ENCODE measurements around the gene STARD10. TPM values are rescaled to one million over a fixed set of nuclear protein-coding genes. Genes with fewer than 3 reads are reported as not detected.

STARD10 gene
- total RNA-seq (100 to 1,000 TPM; 130 to 202 TPM), polyA plus RNA-seq (ENCODE audit: insufficient read depth, low read depth, low replicate concordance) (379 TPM)
- long read RNA-seq, donor 1, transcript STARD10-210 (7 exons, 1,100 nt): major isoform, 7 of 11 reads
- long read RNA-seq, donor 1, partial matches to known transcripts: 0 of 11 reads
- long read RNA-seq, donor 1, other reads (novel, unspliced or antisense): 0 of 11 reads
- long read RNA-seq, donor 2, partial matches to known transcripts: 0 of 5 reads
- long read RNA-seq, donor 2, other reads (novel, unspliced or antisense): 0 of 5 reads

GRCh38 chr11:72793425-72794367 lies at the start of gene STARD10:
TSS of gene STARD10 (minus strand) at chr11:72794047. CDS start at chr11:72781181, 12,866 bp downstream.
- TF ChIP-seq, protein P1, sequence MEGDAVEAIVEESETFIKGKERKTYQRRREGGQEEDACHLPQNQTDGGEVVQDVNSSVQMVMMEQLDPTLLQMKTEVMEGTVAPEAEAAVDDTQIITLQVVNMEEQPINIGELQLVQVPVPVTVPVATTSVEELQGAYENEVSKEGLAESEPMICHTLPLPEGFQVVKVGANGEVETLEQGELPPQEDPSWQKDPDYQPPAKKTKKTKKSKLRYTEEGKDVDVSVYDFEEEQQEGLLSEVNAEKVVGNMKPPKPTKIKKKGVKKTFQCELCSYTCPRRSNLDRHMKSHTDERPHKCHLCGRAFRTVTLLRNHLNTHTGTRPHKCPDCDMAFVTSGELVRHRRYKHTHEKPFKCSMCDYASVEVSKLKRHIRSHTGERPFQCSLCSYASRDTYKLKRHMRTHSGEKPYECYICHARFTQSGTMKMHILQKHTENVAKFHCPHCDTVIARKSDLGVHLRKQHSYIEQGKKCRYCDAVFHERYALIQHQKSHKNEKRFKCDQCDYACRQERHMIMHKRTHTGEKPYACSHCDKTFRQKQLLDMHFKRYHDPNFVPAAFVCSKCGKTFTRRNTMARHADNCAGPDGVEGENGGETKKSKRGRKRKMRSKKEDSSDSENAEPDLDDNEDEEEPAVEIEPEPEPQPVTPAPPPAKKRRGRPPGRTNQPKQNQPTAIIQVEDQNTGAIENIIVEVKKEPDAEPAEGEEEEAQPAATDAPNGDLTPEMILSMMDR (IDR thresholded peaks at IDR 0.05): peak; percentile 96 to 100 (median 99)
- TF ChIP-seq POLR2A (IDR thresholded peaks at IDR 0.05): no peak
- Histone ChIP-seq H3K36me3 (ENCODE audit: low read depth, missing control alignments) (no peaks in the 10 kb centered on the region), H3K4me3 (peak within 1 kb of the TSS; percentile 66 to 72), H3K9me3 (no peaks in the 10 kb centered on the region), H3K27me3 (no peaks in the 10 kb centered on the region), H3K4me1 (peaks cover 16% of the 10 kb centered on the region), H3K27ac (peak within 1 kb of the TSS; percentile 78 to 96)
- DNase-seq: peak; percentile 97
- WGBS, 2 donors: 1 to 5% methylated on average over 7 to 54 of the region's 55 CpGs
- intact Hi-C loops (cut with DNase I; ENCODE audit: low total_unique reads): no loop called here

DNA sequence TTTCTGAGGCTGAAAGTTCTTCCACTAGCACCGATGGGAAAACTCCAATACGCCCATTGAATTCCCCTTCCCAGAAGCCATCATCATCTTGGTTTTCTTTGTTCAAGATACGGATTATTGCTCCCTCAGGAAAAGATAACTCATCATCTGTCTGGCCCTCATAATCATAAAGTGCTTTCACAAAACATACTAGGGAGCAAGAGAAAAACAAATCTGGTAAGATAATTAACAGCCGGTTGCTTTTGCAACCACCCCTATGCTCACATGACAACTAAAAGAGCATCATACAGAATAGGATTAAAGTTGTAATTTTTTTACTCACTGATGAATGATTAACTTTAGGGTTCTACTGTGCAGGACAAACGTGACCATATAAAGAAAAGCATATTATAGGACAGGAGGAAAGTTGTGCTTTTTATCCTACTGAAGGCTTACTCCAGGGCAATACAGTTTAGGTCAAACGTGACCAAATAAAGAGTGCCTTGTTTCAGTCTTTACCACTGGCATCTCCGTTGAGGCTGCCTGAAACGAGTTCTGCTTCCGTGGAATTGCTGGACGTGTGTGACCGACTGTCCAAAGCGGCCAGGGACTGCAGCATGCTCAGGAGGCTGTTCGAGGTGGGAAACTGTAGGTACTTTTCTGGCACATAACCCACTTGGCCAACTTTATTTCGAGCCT lies 48.9 kb upstream of the STARD10 start:
- 86 to 88% methylated on average over 14 of the region's 14 CpGs for WGBS, 2 donors
- Histone ChIP-seq H3K9me3 (no peaks in the 10 kb centered on the region), H3K36me3 (ENCODE audit: low read depth, missing control alignments) (no peaks in the 10 kb centered on the region), H3K4me1 (no peaks in the 10 kb centered on the region), H3K27ac (no peak overlapping the region), H3K4me3 (no peak overlapping the region), H3K27me3 (no peaks in the 10 kb centered on the region)
- DNase-seq: no peak
- no peak for TF ChIP-seq POLR2A (IDR thresholded peaks at IDR 0.05)
- TF ChIP-seq, protein P1 (IDR thresholded peaks at IDR 0.05): no peak
- intact Hi-C loops (cut with DNase I; ENCODE audit: low total_unique reads): no loop called here

GRCh38 chr11:72842126-72842525 lies 48.3 kb upstream of the STARD10 start:
- DNase-seq: no peak
- no peaks in the 10 kb centered on the region for H3K27me3 ChIP-seq
- no peaks in the 10 kb centered on the region for H3K9me3 ChIP-seq
- intact Hi-C loops (cut with DNase I; ENCODE audit: low total_unique reads): no loop called here
- no peak overlapping the region for H3K27ac ChIP-seq
- no peak for TF ChIP-seq POLR2A (IDR thresholded peaks at IDR 0.05)
- TF ChIP-seq, protein P1 (IDR thresholded peaks at IDR 0.05): no peak
- WGBS, 2 donors: 77 to 83% methylated on average over 5 of the region's 5 CpGs
- no peaks in the 10 kb centered on the region for H3K4me1 ChIP-seq
- H3K36me3 ChIP-seq (ENCODE audit: low read depth, missing control alignments): no peaks in the 10 kb centered on the region
- no peak overlapping the region for H3K4me3 ChIP-seq

GRCh38 chr11:72841397-72841796 lies 47.5 kb upstream of the STARD10 start:
- no peaks in the 10 kb centered on the region for H3K9me3 ChIP-seq
- intact Hi-C loops (cut with DNase I; ENCODE audit: low total_unique reads): no loop called here
- H3K36me3 ChIP-seq (ENCODE audit: low read depth, missing control alignments): no peaks in the 10 kb centered on the region
- no peak for TF ChIP-seq POLR2A (IDR thresholded peaks at IDR 0.05)
- TF ChIP-seq, protein P1 (IDR thresholded peaks at IDR 0.05): no peak
- no peak for DNase-seq
- no peaks in the 10 kb centered on the region for H3K27me3 ChIP-seq
- H3K4me1 ChIP-seq: peaks cover 7% of the 10 kb centered on the region
- H3K27ac ChIP-seq: no peak overlapping the region
- 86 to 88% methylated on average over 7 of the region's 7 CpGs for WGBS, 2 donors
- H3K4me3 ChIP-seq: no peak overlapping the region

All from testis (tissue), 5 donors.